DND-41 (cell line): ENCODE data around the gene FRMD3.
A peak's percentile ranks its signal among the peaks of the same experiment; 100 is the strongest.

Experiments used
- ATAC-seq: fragments of 200-7000 bp; cut with Tn5 transposase; 3 replicates; pipeline ENCODE4 v1.9.1; 2021; ENCODE audit warnings: low read depth; ENCODE audit not compliant: insufficient read depth
- DNase-seq: peaks from one replicate; pipeline ENCODE4 v3.0.0-alpha.2; 2020
- H2AFZ ChIP-seq: 2 replicates; pipeline ENCODE4 v1.6.0; 2012; ENCODE audit warnings: low read depth, low read length
- H3K27ac ChIP-seq: 2 replicates; pipeline ENCODE4 v1.5.1; 2012; ENCODE audit warnings: low read length, inconsistent platforms
- H3K27me3 ChIP-seq: fragments of 200-600 bp; sonication (generic); 2 replicates; pipeline ENCODE4 v1.6.0; 2012; ENCODE audit warnings: low read length, mild to moderate bottlenecking, inconsistent platforms; ENCODE audit not compliant: insufficient read depth, poor library complexity
- H3K36me3 ChIP-seq: 2 replicates; pipeline ENCODE4 v1.5.1; 2012; ENCODE audit warnings: low read length, inconsistent platforms; ENCODE audit not compliant: insufficient read depth
- H3K4me1 ChIP-seq: 2 replicates; pipeline ENCODE4 v1.5.1; 2012; ENCODE audit warnings: mild to moderate bottlenecking, low read length; ENCODE audit not compliant: insufficient read depth
- H3K4me2 ChIP-seq: 2 replicates; pipeline ENCODE4 v1.6.0; 2012; ENCODE audit warnings: mild to moderate bottlenecking, moderate library complexity, low read length, inconsistent platforms; ENCODE audit not compliant: insufficient read depth
- H3K4me3 ChIP-seq, 2 experiments: fragments of 200-600 bp in 1 of 2; shearing (Covaris generic) in 1 of 2; 2 replicates each; pipeline ENCODE4 v1.5.1; 2012 to 2016; ENCODE audit warnings: inconsistent platforms in 2 of 2, low read length in 2 of 2, mild to moderate bottlenecking in 2 of 2, low read depth in 1 of 2, moderate library complexity in 1 of 2
- H3K79me2 ChIP-seq: 2 replicates; pipeline ENCODE4 v1.6.0; 2012; ENCODE audit warnings: low read length, inconsistent platforms; ENCODE audit not compliant: insufficient read depth
- H3K9ac ChIP-seq: 2 replicates; pipeline ENCODE4 v1.6.0; 2012; ENCODE audit warnings: low read depth, mild to moderate bottlenecking, inconsistent platforms, low read length, moderate library complexity
- H3K9me3 ChIP-seq: 2 replicates; pipeline ENCODE4 v1.5.1; 2012; ENCODE audit warnings: low read length, moderate library complexity, mild to moderate bottlenecking, inconsistent platforms; ENCODE audit not compliant: insufficient read depth, severe bottlenecking
- H4K20me1 ChIP-seq: 2 replicates; pipeline ENCODE4 v1.6.0; 2012; ENCODE audit warnings: low read length; ENCODE audit not compliant: insufficient read depth
- CTCF ChIP-seq: IDR thresholded peaks from 2 replicates; pipeline ENCODE4 v1.5.1; 2012; ENCODE audit warnings: borderline replicate concordance, low read length, moderate library complexity, mild to moderate bottlenecking; ENCODE audit not compliant: poor library complexity, severe bottlenecking; ENCODE audit errors: extremely low read depth
- EZH2 ChIP-seq: IDR thresholded peaks from 3 replicates; pipeline ENCODE4 v1.6.1; 2012; ENCODE audit warnings: borderline replicate concordance, low read depth, mild to moderate bottlenecking, moderate library complexity, low read length, inconsistent platforms; ENCODE audit not compliant: severe bottlenecking

Gene FRMD3

GRCh38 chr9:83199240-83199639 lies 339.0 kb downstream of the FRMD3 start:
- Histone ChIP-seq H3K4me3 (no peak overlapping the region), H4K20me1 (no peaks in the 10 kb centered on the region), H3K9ac (no peak overlapping the region), H2AFZ (no peak overlapping the region), H3K27ac (no peak overlapping the region), H3K79me2 (no peaks in the 10 kb centered on the region), H3K9me3 (no peaks in the 10 kb centered on the region), H3K4me2 (no peak overlapping the region), H3K27me3 (no peaks in the 10 kb centered on the region), H3K4me1 (no peaks in the 10 kb centered on the region), H3K36me3 (no peaks in the 10 kb centered on the region)
- no peak for ATAC-seq
- no peak for DNase-seq
- TF ChIP-seq EZH2 (no peak), CTCF (peak; percentile 36)

- H3K36me3 ChIP-seq: no peaks in the 10 kb centered on the region
- H3K27ac ChIP-seq: no peak overlapping the region
- H3K4me3 ChIP-seq: no peak overlapping the region
- no peak overlapping the region for H3K9ac ChIP-seq
- no peaks in the 10 kb centered on the region for H3K27me3 ChIP-seq
- H2AFZ ChIP-seq: no peak overlapping the region
- H4K20me1 ChIP-seq: no peaks in the 10 kb centered on the region
- no peaks in the 10 kb centered on the region for H3K79me2 ChIP-seq
- no peak overlapping the region for H3K4me2 ChIP-seq
- no peak for TF ChIP-seq EZH2
- TF ChIP-seq CTCF: no peak
- DNase-seq (no peak), ATAC-seq (no peak)
- H3K9me3 ChIP-seq: no peaks in the 10 kb centered on the region
- no peaks in the 10 kb centered on the region for H3K4me1 ChIP-seq
Measured at GRCh38 chr9:83198371-83198770, 339.8 kb downstream of the FRMD3 start.

- no peak overlapping the region for H3K4me2 ChIP-seq
Measured at GRCh38 chr9:83197591-83197990, 340.6 kb downstream of the FRMD3 start.

More at GRCh38 chr9:83197591-83197990, 340.6 kb downstream of the FRMD3 start:
- H2AFZ ChIP-seq: no peak overlapping the region
- no peaks in the 10 kb centered on the region for H3K27me3 ChIP-seq
- H3K4me1 ChIP-seq: no peaks in the 10 kb centered on the region
- H3K79me2 ChIP-seq: no peaks in the 10 kb centered on the region
- no peak overlapping the region for H3K27ac ChIP-seq
- no peak overlapping the region for H3K4me3 ChIP-seq
- H3K9me3 ChIP-seq: no peaks in the 10 kb centered on the region
- H4K20me1 ChIP-seq: no peaks in the 10 kb centered on the region
- no peak for DNase-seq
- H3K9ac ChIP-seq: no peak overlapping the region
- H3K36me3 ChIP-seq: no peaks in the 10 kb centered on the region
- TF ChIP-seq CTCF (no peak), EZH2 (no peak)
- no peak for ATAC-seq
